ENCODE data around the gene KIF20B. TPM values are rescaled to one million over a fixed set of nuclear protein-coding genes. Genes with fewer than 3 reads are reported as not detected.

The KIF20B gene
- total RNA-seq, 1 experiment from 2014 or later = 33.7 TPM

GRCh38 chr10:89799573-89799972 is 98.2 kb downstream of the KIF20B start:
- DNase-seq (ENCODE audit: unreplicated experiment) = no peak
- no peaks in the 10 kb centered on the region for H3K27me3 Mint-ChIP-seq (ENCODE audit: insufficient read depth, unreplicated experiment)
- H3K36me3 Mint-ChIP-seq (ENCODE audit: insufficient read depth, unreplicated experiment) = no peaks in the 10 kb centered on the region
- ChIA-PET POLR2A (interaction anchor here (0.6 kb wide), 1 partner anchor 13 kb away, joined by 4 read pairs; no protein-coding TSS in a partner anchor), CTCF (interaction anchor here (0.6 kb wide), 1 partner anchor 187 kb away, joined by 3 read pairs; no protein-coding TSS in a partner anchor)
- BruUV-seq (replicated peaks) = no TSS peak
- no peak overlapping the region for H3K4me3 Mint-ChIP-seq (ENCODE audit: unreplicated experiment)
- intact Hi-C loops (cut with micrococcal nuclease) = no loop called here
- no peak for TF ChIP-seq CTCF (IDR thresholded peaks at IDR 0.05; ENCODE audit: unreplicated experiment)
- H3K27ac Mint-ChIP-seq (ENCODE audit: low read depth, unreplicated experiment) = no peak overlapping the region
- H3K4me1 Mint-ChIP-seq (ENCODE audit: insufficient read depth, unreplicated experiment) = no peaks in the 10 kb centered on the region
- H3K9me3 Mint-ChIP-seq (ENCODE audit: unreplicated experiment) = no peaks in the 10 kb centered on the region

- ChIA-PET CTCF (interaction anchor here (0.6 kb wide), 1 partner anchor 1011 kb away, joined by 3 read pairs; no protein-coding TSS in a partner anchor), POLR2A (interaction anchor here (0.7 kb wide), 1 partner anchor 612 kb away, joined by 3 read pairs; no protein-coding TSS in a partner anchor)
- H3K4me3 Mint-ChIP-seq (ENCODE audit: unreplicated experiment) = no peak overlapping the region
- H3K4me1 Mint-ChIP-seq (ENCODE audit: insufficient read depth, unreplicated experiment) = no peaks in the 10 kb centered on the region
- TF ChIP-seq CTCF (IDR thresholded peaks at IDR 0.05; ENCODE audit: unreplicated experiment) = no peak
- H3K27me3 Mint-ChIP-seq (ENCODE audit: insufficient read depth, unreplicated experiment) = no peaks in the 10 kb centered on the region
- no peak for DNase-seq (ENCODE audit: unreplicated experiment)
- no peaks in the 10 kb centered on the region for H3K9me3 Mint-ChIP-seq (ENCODE audit: unreplicated experiment)
- no peak overlapping the region for H3K27ac Mint-ChIP-seq (ENCODE audit: low read depth, unreplicated experiment)
- BruUV-seq (replicated peaks) = no TSS peak
- intact Hi-C loops (cut with micrococcal nuclease) = no loop called here
- H3K36me3 Mint-ChIP-seq (ENCODE audit: insufficient read depth, unreplicated experiment) = no peaks in the 10 kb centered on the region
Observed at GRCh38 chr10:89805599-89806013, 104.2 kb downstream of the KIF20B start.

GRCh38 chr10:89808842-89809241 is 107.5 kb downstream of the KIF20B start:
- no peak for TF ChIP-seq CTCF (IDR thresholded peaks at IDR 0.05; ENCODE audit: unreplicated experiment)
- no peak for DNase-seq (ENCODE audit: unreplicated experiment)
- no peaks in the 10 kb centered on the region for H3K27me3 Mint-ChIP-seq (ENCODE audit: insufficient read depth, unreplicated experiment)
- H3K4me1 Mint-ChIP-seq (ENCODE audit: insufficient read depth, unreplicated experiment) = no peaks in the 10 kb centered on the region
- no peak overlapping the region for H3K27ac Mint-ChIP-seq (ENCODE audit: low read depth, unreplicated experiment)
- intact Hi-C loops (cut with micrococcal nuclease) = no loop called here
- no TSS peak for BruUV-seq (replicated peaks)
- ChIA-PET POLR2A (interaction anchor here (0.6 to 1.5 kb wide), 2 partner anchors 17 to 227 kb away, joined by 3 read pairs; no protein-coding TSS in a partner anchor), CTCF (no interaction called here)
- no peaks in the 10 kb centered on the region for H3K36me3 Mint-ChIP-seq (ENCODE audit: insufficient read depth, unreplicated experiment)
- H3K9me3 Mint-ChIP-seq (ENCODE audit: unreplicated experiment) = no peaks in the 10 kb centered on the region
- no peak overlapping the region for H3K4me3 Mint-ChIP-seq (ENCODE audit: unreplicated experiment)

GRCh38 chr10:89809766-89810165 is 108.4 kb downstream of the KIF20B start:
- Mint-ChIP-seq H3K27ac (ENCODE audit: low read depth, unreplicated experiment) (no peak overlapping the region), H3K4me1 (ENCODE audit: insufficient read depth, unreplicated experiment) (no peaks in the 10 kb centered on the region), H3K27me3 (ENCODE audit: insufficient read depth, unreplicated experiment) (no peaks in the 10 kb centered on the region), H3K36me3 (ENCODE audit: insufficient read depth, unreplicated experiment) (no peaks in the 10 kb centered on the region), H3K9me3 (ENCODE audit: unreplicated experiment) (no peaks in the 10 kb centered on the region), H3K4me3 (ENCODE audit: unreplicated experiment) (no peak overlapping the region)
- intact Hi-C loops (cut with micrococcal nuclease) = no loop called here
- ChIA-PET POLR2A (interaction anchor here (0.6 kb wide), 1 partner anchor 189 kb away, joined by 6 read pairs; no protein-coding TSS in a partner anchor), CTCF (interaction anchor here (1.0 kb wide), 1 partner anchor 21 kb away, joined by 3 read pairs; no protein-coding TSS in a partner anchor)
- TF ChIP-seq CTCF (IDR thresholded peaks at IDR 0.05; ENCODE audit: unreplicated experiment) = no peak
- no TSS peak for BruUV-seq (replicated peaks)
- DNase-seq (ENCODE audit: unreplicated experiment) = no peak
